WTC11 (cell line): ENCODE data around the gene ACP3.

Experiments
- CREB1 ChIP-seq: sonication (generic); formaldehyde crosslinking; IDR thresholded peaks from 2 replicates; pipeline ENCODE4 v1.8.0; 2023; ENCODE audit warnings: mild to moderate bottlenecking, missing genetic modification reagents
- CTCF ChIP-seq: fragments of 200-600 bp; IDR thresholded peaks from 2 replicates; pipeline ENCODE4 v1.8.0; 2022; ENCODE audit warnings: antibody characterized with exemption
- E2F1 ChIP-seq: sonication (generic); formaldehyde crosslinking; IDR thresholded peaks from 2 replicates; pipeline ENCODE4 v1.8.0; 2022; ENCODE audit warnings: mild to moderate bottlenecking, missing genetic modification reagents
- E2F4 ChIP-seq: sonication (generic); formaldehyde crosslinking; IDR thresholded peaks from 2 replicates; pipeline ENCODE4 v1.8.1; 2022; ENCODE audit warnings: low read depth, mild to moderate bottlenecking, moderate library complexity, missing genetic modification reagents, borderline replicate concordance
- NFE2L1 ChIP-seq: sonication (generic); formaldehyde crosslinking; IDR thresholded peaks from 2 replicates; pipeline ENCODE4 v1.8.1; 2023; ENCODE audit warnings: missing genetic modification reagents
- NFYB ChIP-seq: sonication (generic); formaldehyde crosslinking; conservative IDR thresholded peaks from 2 replicates; pipeline ENCODE4 v1.8.0; 2022; ENCODE audit warnings: low read depth, missing genetic modification reagents
- NR3C1 ChIP-seq: sonication (generic); formaldehyde crosslinking; conservative IDR thresholded peaks from 2 replicates; pipeline ENCODE4 v1.8.1; 2023; ENCODE audit warnings: low read depth, mild to moderate bottlenecking, missing genetic modification reagents
- RORB ChIP-seq: fragments of 250-450 bp; sonication (Bioruptor Pico); IDR thresholded peaks from 2 replicates; pipeline ENCODE4 v1.9.0; 2021; ENCODE audit warnings: mild to moderate bottlenecking
- TEAD4 ChIP-seq: sonication (generic); formaldehyde crosslinking; IDR thresholded peaks from 2 replicates; pipeline ENCODE4 v1.8.0; 2022; ENCODE audit warnings: mild to moderate bottlenecking, missing genetic modification reagents
- ZNF263 ChIP-seq: sonication (generic); formaldehyde crosslinking; IDR thresholded peaks from 2 replicates; pipeline ENCODE4 v1.8.1; 2022; ENCODE audit warnings: low read depth, mild to moderate bottlenecking, moderate library complexity, missing genetic modification reagents

GRCh38 chr3:132404276-132404675 lies 87.1 kb downstream of the ACP3 start:
- TF ChIP-seq NFE2L1 (CRISPR knock-in tag) = no peak
- no peak for TF ChIP-seq CTCF
- TF ChIP-seq CREB1 (CRISPR knock-in tag) = no peak
- TF ChIP-seq NR3C1 (CRISPR knock-in tag) = no peak
- no peak for TF ChIP-seq NFYB (CRISPR knock-in tag)
- TF ChIP-seq RORB (CRISPR knock-in tag) = no peak
- TF ChIP-seq ZNF263 = no peak
- TF ChIP-seq E2F4 (CRISPR knock-in tag) = no peak
- no peak for TF ChIP-seq E2F1 (CRISPR knock-in tag)
- no peak for TF ChIP-seq TEAD4
